NCI-H2171 (cell line): ENCODE data around the gene CYP2U1.
"Not testable (repeated sequence)": the region's sequence is repeated elsewhere in the genome, so short reads cannot be mapped to it uniquely, and the experiment has no call there.

Experiments
- DNase-seq: peaks from one replicate; lab custom pipeline; 2025; lab: John Stamatoyannopoulos, UW

CYP2U1 gene

DNA sequence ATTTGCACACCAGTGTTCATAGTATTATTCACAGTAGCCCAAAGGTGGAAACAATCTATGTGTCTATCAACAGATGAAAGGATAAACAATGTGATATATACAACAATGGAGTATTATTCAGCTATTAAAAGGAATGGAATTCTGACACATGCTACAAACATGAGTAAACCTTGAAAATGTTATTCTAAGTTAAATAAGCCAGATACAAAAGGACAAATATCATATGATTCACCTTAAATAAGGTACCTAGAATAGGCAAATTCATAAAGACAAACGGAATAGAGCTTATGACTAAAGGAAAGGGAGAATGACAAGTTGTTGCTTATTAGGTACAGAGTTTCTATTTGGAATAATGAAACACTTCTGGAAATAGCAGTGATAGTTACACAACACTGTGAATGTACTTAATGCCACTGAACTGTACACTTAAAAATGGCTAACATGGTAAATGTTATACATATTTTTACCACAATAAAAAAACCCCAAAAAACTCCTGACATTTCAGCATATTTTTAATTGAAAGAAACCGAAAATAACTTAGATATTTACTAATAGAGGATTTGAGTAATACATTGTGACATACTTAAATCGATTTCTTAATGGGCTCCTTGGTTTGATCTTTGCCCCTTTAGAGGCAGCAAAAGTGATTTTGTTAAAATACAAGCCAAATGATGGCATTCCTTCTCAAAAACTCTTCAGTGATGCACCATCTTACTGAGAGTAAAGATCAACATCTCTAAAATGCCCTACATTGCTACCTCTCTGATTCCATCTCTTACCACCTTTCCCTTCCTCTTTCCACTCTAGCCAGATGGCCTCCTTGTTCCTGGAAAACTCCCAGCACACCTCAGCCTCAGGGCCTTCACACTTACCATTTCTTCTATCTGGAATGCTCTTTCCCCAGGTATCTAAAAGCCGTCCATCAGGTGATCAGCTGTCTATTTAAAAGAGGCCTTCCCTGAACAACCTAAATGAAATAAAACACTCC lies 8.6 kb upstream of the CYP2U1 start:
- DNase-seq = no peak

DNA sequence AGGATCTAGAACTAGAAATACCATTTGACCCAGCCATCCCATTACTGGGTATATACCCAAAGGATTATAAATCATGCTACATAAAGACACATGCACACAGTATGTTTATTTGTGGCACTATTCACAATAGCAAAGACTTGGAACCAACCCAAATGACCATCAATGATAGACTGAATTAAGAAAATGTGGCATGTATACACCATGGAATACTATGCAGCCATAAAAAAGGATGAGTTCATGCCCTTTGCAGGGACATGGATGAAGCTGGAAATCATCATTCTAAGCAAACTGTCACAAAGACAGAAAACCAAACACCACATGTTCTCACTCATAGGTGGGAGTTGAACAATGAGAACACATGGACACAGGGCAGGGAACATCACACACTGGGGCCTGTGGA lies 5.6 kb upstream of the CYP2U1 start:
- DNase-seq = not testable (repeated sequence)

DNA sequence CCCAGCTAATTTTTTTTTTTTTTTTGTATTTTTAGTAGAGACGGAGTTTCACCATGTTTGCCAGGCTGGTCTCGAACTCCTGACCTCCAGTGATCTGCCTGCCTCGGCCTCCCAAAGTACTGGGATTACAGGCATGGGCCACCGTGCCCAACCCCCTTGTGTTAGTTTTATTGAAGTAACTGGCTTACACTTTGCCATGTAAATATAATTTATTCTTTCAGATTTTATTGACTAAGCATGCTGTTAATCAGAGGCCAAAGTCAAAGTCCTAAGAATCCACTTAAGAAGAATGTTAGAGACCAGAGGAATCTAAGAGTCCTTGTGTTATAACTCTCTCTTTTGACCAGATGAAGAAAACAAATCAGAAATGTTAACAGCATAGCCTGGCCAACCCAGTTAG lies 4.5 kb upstream of the CYP2U1 start:
- not testable (repeated sequence) for DNase-seq

DNA sequence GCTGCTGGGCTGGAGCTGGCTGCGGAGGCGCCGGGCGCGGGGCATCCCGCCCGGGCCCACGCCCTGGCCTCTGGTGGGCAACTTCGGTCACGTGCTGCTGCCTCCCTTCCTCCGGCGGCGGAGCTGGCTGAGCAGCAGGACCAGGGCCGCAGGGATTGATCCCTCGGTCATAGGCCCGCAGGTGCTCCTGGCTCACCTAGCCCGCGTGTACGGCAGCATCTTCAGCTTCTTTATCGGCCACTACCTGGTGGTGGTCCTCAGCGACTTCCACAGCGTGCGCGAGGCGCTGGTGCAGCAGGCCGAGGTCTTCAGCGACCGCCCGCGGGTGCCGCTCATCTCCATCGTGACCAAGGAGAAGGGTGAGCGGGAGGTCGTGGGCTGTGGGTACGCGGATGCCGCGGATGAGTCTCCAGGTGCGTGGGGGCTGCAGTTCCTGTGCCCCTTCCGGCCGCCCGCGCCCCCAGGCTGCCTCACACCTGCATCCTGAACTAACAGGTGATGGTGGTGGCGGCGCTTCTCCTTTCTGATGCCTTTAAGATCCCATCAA lies 499 bp downstream of the CYP2U1 start:
- no peak for DNase-seq

DNA sequence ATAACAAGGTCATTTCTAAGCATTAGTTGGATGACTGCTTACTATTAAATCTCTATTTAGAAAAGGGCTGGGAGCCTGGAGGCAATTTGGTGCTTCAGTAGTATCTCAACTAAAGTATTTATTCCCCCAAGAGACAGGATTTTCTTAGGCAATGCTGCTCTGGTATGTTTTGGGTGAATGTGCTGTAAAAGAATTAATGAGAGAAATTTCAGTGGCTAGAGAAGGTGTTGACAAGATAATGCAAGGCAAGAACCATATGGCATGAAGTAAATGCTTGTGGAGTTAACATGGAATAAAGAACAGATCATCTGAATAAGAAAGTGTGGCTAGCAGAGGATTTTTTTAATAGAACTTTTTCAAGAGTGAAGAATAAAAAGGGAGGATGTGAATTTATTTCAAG lies 3.9 kb downstream of the CYP2U1 start:
- no peak for DNase-seq

DNA sequence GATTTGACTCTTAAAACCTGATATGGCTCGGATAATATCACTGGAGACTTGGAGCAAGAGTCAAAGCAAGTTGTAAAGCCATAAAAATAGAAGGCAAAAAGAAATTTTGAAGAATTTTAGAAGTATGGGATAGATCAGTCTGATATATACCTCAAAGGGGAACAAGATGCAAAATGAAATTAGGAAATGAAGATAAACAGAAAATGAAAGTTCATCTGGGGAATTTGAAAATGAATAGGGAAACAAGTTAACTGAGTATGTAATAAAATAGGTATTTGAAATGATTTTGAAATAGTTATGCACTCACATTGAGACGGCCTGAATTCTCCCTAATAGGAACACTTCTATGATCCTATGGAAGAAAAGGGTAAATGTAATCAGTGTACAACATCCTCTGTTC lies 5.7 kb downstream of the CYP2U1 start:
- DNase-seq = no peak

DNA sequence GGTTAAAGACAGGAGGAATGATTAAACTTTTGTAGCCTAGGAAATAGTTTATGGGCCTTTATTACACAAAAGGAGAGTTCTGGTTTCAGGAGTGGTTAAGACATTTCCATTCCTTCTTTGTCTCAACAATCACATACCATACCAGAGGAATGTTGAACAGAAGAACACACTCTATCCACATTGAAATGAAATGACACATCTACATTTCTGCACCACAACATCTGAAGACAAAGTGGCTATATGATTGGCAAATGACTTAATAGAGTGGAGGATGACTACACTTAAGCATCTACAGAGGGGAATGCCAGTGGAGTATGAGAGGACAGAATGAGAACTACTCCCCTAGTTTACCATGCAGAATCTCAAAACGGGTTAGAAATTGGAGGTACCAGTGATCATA lies 8.0 kb downstream of the CYP2U1 start:
- no peak for DNase-seq

DNA sequence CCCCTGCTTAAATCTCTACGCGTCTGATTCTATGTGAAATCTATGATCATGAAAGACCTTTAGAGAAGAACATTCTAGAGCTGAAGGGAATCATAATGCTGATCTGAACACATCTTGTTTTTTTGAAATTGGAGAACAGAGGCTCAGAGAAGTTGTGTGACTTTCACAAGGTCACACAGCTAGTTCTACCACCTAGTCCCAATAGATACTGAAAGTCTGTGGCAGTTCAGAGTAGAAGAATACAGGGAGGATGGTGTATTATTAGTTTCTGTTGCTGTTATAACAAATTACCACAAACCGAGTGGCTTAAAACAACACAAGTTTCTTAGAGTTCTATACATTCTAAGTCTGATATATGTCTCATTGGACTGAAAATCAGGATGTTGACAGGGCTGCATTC lies 14.5 kb downstream of the CYP2U1 start:
- DNase-seq = no peak

DNA sequence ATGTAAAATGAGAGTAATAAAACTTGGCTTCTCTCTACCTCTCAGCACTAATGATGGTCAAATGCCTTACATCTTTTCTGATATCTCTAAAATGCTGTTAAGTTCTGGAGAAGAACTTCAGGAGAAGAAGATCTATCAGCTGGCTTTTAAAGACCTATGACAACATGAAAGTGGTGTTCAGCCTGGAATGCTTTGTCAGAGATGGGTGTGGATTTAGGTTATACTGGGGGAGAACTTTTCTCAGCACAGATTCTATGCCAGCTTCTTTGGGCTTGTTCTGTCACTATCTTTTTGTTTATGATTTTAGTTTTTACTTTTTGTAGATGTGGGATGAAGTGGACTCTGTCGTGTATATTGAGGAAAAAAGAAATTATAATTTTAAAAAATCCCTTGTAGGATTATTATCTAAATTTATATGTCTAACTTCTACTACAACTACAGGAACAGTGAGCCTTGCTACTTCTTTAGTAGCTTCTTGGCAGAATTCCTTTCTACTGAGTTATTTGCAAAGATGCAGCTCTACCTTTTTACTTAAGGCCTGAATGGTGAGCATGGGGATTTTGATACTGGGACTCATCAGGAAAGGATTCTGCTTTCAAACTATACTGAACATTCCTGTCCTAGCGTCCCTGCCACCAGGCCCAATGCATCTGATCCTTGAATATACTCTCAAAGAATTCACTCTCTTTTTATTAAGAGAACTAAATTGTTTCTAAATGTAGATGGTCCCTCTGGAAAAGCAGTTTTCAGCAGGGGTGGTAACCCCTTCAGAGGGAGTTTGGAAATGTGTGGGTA lies 19.6 kb downstream of the CYP2U1 start:
- DNase-seq = no peak

DNA sequence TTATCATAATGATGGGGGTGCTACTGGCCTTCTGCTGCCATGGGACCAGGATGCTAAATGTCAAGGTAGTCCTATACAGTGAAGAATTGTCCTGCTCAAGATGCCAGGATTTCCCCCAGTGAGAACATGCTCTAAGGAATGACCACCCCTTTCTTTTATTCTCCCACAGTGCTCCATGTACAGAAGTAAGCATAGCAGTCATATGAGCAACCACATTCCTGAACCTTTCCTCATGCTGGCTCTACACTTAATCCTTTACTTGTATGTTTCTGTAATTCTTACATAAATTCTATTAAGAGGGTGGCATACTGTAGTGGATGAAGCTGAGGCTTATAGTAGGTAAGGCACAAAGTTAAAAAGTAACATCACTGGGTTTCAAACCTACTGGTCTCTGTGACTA lies 20.2 kb downstream of the CYP2U1 start:
- DNase-seq = no peak

DNA sequence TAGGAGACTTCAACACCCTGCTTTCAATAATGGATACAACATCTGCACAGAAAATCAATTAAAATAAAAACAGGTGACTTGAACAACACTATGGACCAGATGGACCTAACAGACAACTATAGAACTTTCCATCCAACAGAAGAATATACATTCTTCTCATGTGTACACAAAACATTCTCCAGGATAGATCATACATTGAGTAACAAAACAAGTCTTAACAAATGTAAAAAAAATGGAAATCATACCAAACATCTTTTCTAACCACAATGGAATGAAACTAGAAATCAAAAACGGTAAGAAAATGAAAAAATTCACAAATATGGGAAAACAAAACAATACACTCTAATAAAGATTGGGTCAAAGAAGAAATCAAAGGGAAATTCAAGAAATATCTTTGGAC lies 24.7 kb downstream of the CYP2U1 start:
- DNase-seq = no peak

DNA sequence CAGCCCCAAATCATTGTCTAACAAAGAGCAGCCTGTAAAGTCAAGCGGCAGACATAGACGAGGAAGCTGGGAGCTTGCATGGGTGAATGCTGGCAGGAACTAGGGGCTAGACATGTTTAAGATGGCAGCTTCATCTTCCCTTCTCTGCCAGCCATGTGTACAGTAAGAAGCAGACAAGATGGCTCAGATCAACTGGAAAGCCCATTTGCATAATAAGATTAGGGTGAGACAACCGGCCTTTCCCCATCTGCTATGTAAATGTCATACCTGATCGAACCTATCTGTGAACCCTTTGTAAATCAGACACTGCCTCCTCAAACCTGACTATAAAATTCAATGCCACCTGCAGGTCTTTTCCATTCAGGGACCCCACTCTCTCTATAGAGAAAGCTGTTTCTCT lies 35.6 kb downstream of the CYP2U1 start:
- no peak for DNase-seq

DNA sequence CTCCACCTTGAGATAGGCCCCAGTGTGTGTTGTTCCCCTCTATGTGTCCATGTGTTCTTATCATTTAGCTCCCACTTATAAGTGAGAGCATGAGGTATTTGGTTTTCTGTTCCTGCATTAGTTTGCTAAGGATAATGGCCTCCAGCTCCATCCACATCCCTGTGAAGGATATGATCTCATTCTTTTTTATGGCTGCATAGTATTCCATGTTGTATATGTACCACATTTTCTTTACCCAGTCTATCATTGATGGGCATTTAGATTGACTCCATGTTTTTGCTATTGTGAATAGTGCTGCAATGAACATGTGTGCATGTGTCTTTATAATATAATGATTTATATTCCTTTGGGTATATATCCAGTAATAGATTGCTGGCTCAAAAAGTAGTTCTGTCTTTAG lies 36.2 kb downstream of the CYP2U1 start:
- not testable (repeated sequence) for DNase-seq

DNA sequence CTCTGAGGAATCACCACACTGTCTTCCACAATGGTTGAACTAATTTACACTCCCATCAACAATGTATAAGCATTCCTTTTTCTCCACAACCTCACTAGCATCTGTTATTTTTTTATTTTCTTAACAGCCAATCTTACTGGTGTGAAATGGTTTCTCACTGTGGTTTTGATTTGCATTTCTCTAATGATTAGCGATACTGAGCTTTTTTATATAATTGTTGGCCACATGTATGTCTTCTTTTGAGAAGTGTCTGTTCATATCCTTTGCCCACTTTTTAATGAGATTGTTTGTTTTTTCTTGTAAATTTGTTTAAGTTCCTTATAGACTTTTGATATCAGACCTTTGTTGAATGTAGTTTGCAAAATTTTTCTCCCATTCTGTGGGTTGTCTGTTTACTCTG lies 36.6 kb downstream of the CYP2U1 start:
- not testable (repeated sequence) for DNase-seq

DNA sequence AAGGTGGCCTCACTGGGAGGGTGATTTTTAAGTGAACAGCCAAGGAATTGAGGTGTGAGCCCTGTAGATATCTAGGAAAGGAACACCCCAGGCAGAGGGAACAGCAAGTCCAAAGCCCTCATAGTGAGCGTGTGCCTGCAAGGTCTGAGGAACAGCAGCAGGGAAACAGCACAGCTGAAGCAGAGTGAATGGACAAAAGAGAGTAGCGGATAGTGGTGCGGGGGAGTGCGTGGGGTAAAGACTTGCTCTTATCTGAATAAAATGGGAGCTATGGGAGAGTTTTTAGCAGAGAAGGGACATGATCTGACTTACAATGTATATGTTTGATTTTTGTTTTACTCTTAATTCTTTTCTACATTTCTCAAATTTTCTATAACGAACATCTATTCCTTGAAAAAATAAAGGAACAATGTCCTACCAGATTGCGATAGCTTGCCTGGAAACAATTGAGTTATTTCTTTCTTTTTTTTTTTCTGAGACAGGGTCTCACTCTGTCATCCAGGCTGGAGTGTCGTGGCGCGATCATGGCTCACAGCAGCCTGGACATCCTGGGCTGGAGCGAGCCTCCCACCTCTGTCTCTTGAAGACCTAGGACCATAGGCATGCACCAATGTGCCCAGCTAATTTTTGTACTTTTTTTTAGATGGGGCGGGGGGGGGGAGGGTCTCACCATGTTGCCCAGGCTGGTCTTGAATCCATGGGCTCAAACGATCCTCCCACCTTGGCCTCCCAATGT lies 38.9 kb downstream of the CYP2U1 start:
- DNase-seq = no peak

DNA sequence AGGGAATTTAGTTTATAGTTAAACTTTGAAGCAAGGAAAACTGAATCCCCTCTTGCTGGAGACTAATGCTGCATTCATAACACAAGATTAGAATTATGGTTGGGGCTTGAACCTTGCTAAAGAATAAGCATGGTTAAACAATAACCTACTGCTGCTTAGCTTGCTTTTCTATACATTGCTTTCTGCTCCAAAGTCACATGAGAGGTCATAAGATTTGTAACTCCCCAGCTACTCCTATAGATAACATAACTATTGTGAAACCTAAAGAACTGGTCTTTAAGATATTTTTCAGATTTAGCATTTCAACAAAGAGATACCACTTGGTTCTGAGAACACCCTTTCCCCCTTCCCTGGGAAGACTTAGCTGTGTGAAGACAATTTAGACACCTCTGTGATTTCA lies 41.3 kb downstream of the CYP2U1 start:
- no peak for DNase-seq

DNA sequence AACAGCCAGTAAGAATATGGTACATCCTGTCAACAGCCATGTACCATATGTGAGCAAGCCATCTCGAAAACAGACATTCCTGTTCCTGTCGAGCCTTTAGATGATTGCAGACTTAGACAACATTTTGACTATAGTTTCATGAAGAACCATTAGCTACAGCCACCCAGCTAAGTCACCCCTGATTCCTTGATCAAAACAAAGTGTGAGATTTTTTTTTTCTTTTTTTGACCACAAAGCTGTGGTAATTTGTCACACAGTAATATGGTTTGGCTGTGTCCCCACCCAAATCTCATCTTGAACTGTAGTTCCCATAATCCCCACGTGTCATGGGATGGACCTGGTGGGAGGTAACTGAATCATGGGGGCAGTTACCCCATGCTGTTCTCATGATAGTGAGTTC lies 43.2 kb downstream of the CYP2U1 start:
- no peak for DNase-seq

DNA sequence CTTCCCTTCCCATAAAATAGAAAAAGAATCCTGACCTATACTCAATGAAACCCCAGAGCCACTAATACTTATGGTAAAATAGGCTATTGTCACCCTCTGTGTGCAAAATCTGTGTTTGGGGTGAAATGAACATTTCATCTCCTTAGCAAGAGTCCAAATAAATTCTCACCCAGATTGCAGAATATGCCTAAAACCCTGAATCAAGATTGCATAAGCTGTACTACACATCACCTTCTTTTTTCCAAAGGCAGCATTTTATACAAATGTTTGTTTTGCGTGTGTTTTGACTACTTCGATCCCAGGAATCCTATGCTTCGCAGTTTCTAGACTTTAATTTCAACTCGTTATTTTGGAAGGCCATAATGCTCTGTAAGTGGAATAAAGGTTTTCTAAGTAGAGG lies 46.1 kb downstream of the CYP2U1 start:
- DNase-seq = no peak

DNA sequence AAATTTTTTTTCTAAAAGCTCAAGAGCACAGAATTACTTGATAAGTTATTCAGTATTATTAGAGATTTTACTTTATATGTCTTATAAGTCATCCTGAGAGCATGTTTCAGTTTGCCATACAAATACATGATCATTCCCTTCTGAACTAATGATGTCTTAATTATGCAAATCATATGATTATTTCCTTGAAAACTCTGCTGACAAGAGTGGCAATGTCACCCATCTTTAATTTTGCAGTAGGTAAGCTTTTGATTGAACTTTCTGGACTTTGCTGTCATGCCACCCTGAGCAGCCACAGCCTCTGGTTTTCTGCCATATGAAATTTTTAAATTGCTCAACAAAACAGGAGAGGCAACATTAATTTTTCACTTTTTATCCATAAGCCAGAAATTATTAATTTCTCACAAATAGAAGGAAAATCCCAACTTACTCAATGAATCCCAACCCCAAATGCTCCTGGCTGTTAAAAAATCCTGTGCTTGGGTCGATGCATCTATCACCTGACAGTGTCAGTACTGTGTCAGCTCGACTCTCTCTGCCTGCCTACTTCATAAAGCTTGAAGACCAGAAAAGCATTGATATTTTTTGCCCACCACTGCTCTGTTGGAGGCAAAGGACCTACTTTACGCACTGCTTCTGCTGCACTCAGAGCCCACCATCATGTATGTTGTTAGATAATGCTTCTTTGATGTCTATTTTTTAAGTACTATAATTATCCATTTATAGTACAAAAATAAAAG lies 46.8 kb downstream of the CYP2U1 start:
- DNase-seq = no peak

DNA sequence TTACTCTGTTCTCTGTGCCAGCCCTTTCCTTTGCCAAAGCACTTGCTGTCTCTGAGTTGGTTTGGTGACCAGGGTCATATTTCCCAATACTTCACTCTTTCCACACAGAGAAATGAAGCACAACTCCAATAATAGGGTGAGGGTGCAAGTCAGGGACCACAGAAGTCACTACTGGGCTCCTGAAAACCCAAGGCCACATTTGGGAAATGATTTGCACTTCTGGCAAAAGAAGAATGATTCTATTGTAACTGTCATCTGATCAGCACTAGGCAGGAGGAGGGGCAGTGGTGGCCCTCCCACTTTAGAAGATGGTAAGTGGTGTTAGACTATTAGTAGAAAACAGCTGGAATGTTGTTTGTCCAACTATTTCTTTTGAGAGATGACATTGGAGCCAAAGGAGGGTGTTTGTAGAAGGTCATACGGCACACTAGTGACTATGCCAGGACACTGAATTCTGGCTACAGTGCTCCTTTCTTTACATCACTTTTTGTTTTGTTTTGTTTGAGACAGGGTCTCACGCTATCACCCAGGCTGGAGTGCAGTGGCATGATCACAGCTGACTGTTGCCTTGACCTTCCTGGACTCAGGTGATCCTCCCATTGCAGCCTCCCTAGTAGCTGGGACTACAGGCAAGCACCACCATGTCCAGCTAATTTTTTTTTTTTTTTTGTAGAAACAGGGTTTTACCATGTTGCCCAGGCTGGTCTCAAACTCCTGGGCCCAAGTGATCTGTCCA lies 47.5 kb downstream of the CYP2U1 start:
- no peak for DNase-seq
